Endodermal cell (in vitro differentiated cells): Measurements from ENCODE around the gene IRF4. TPM values are rescaled to one million over a fixed set of nuclear protein-coding genes. Genes with fewer than 3 reads are reported as not detected.

Experiments used
- DNase-seq: peaks from one replicate; pipeline ENCODE4 v3.0.0-alpha.2; 2017
- H3K27ac ChIP-seq: 2 replicates; pipeline ENCODE4 v1.5.1; 2013; ENCODE audit warnings: mild to moderate bottlenecking, low read depth, low read length, moderate library complexity
- H3K27me3 ChIP-seq: 2 replicates; pipeline ENCODE4 v1.6.1; 2013; ENCODE audit warnings: mild to moderate bottlenecking, low read length, moderate library complexity; ENCODE audit not compliant: insufficient read depth, control insufficient read depth, poor library complexity, severe bottlenecking
- H3K36me3 ChIP-seq: 2 replicates; pipeline ENCODE4 v1.7.0; 2013; ENCODE audit warnings: mild to moderate bottlenecking, low read length, moderate library complexity; ENCODE audit not compliant: control insufficient read depth, insufficient read depth
- H3K4me1 ChIP-seq: one replicate; pipeline ENCODE4 v1.7.0; 2013; ENCODE audit warnings: low read length; ENCODE audit not compliant: control insufficient read depth, insufficient read depth
- H3K4me3 ChIP-seq: 2 replicates; pipeline ENCODE4 v1.5.1; 2013; ENCODE audit warnings: mild to moderate bottlenecking, low read length, moderate library complexity
- H3K9ac ChIP-seq: 2 replicates; pipeline ENCODE4 v1.6.1; 2013; ENCODE audit warnings: mild to moderate bottlenecking, low read length, moderate library complexity; ENCODE audit not compliant: poor library complexity, severe bottlenecking; ENCODE audit errors: extremely low read depth
- H3K9me3 ChIP-seq: 2 replicates; pipeline ENCODE4 v1.6.1; 2013; ENCODE audit warnings: mild to moderate bottlenecking, low read length, moderate library complexity; ENCODE audit not compliant: control insufficient read depth
- H3K27ac Mint-ChIP-seq: 2 replicates; pipeline ENCODE4 v1.8.0; 2020; ENCODE audit warnings: mixed read lengths
- H3K27me3 Mint-ChIP-seq: 2 replicates; pipeline ENCODE4 v1.8.0; 2021; ENCODE audit warnings: mild to moderate bottlenecking, mixed read lengths; ENCODE audit not compliant: insufficient read depth
- H3K36me3 Mint-ChIP-seq: 2 replicates; pipeline ENCODE4 v1.8.0; 2020; ENCODE audit warnings: low read depth, mixed read lengths
- H3K4me1 Mint-ChIP-seq: 2 replicates; pipeline ENCODE4 v1.8.0; 2020; ENCODE audit warnings: mixed read lengths
- H3K4me3 Mint-ChIP-seq: 2 replicates; pipeline ENCODE4 v1.8.0; 2020; ENCODE audit warnings: mild to moderate bottlenecking, moderate library complexity, mixed read lengths
- H3K9me3 Mint-ChIP-seq: 2 replicates; pipeline ENCODE4 v1.8.0; 2020; ENCODE audit warnings: mild to moderate bottlenecking, mixed read lengths
- CTCF ChIP-seq: fragments of 200-600 bp; sonication (generic); conservative IDR thresholded peaks from 2 replicates; pipeline ENCODE4 v1.5.0; 2021; ENCODE audit warnings: antibody characterized with exemption, mild to moderate bottlenecking
- WGBS, 2 experiments: methylation state at CpG; one replicate each; pipeline versions ENCODE4 v1.1.5 to v1.1.7; 2013; ENCODE audit warnings: missing lambda C conversion rate in 2 of 2, mixed read lengths in 1 of 2; ENCODE audit not compliant: insufficient coverage in 1 of 2, insufficient read length in 1 of 2; 5-methylcytosine and 5-hydroxymethylcytosine counted together
- total RNA-seq, 2 donors: library from RNA; stranded (reverse); fragmentation: NEBNext Ultra II Directional in 1 of 2; extraction: Animal tissue kit (Norgen Biotek cat#: 25700) in 1 of 2; gene quantifications; 2 replicates in 1 of 2; 3 replicates in 1 of 2; pipeline ENCODE4 v1.2.1, GENCODE V29; 2021

IRF4 gene
- total RNA-seq, 2 donors from 2014 or later, result not detected

DNA sequence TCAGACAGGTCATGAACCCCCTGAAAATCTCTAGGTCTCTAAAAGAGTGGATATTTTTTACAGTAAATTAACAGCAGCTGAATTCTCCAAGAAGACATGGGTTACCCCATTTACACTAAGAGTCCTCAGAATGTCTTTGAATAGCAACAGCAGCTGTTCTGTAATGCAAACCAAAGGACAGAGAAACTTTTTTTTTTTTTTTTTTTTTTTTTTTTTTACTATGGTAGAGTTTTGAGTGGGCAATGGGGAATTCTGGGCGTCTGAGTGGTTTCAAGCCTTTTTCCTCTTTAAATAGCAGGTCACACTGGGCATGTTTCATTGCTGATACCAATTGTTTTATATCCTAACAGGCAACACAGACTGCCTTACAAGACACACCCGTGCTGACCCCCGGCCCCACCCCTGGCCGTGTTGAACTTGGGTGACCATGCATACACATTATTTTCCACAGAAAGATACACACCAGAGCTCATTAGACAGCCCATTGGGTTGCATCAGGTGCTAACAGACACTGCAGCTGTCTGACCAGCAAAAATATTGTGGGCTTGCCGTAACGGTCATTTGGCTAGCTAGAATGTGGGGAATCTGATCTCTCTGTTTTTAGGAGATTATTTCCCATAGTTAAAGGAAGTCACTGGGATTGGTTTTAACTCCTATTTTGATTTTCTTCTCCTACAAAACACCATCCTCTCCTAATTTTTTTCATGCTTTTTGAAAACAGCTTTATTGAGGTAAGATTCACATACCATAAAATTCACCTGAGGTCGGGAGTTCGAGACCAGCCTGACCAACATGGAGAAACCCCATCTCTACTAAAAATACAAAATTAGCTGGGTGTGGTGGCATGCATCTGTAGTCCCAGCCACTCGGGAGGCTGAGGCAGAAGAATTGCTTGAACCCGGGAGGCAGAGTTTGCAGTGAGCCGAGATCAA lies 26.7 kb upstream of the IRF4 start:
- Histone ChIP-seq H3K27ac (no peak overlapping the region), H3K4me1 (no peaks in the 10 kb centered on the region), H3K9ac (no peak overlapping the region), H3K9me3 (peaks cover 28% of the 10 kb centered on the region), H3K36me3 (no peaks in the 10 kb centered on the region), H3K27me3 (no peaks in the 10 kb centered on the region), H3K4me3 (no peak overlapping the region)
- Mint-ChIP-seq H3K4me1 (peaks cover 4% of the 10 kb centered on the region), H3K4me3 (no peak overlapping the region), H3K27me3 (peaks cover 3% of the 10 kb centered on the region), H3K36me3 (peaks cover 4% of the 10 kb centered on the region), H3K27ac (no peak overlapping the region), H3K9me3 (peaks cover 96% of the 10 kb centered on the region)
- 81 to 88% methylated on average over 8 to 11 of the region's 11 CpGs for WGBS, 2 experiments
- DNase-seq, result no peak
- TF ChIP-seq CTCF, result no peak

DNA sequence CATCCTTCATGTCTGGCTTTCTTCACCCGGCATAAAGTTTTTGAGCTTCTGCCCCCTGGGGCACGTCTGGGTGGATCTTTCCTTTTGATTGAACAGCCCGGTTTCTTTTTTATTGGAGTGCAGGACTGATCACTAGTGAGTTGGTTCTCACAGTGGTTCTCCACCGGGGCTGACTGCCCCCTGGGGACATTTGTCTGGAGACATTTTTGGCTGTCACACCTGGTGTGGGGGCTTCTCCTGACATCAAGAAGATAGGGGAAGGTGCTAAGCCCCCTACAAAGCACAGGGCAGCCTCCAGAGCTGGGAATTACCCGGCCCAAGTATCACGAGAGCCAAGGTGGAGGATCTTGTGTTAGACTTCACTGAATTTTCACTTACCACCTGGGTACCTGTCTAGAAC lies 25.7 kb upstream of the IRF4 start:
- WGBS, 2 experiments, result 79 to 82% methylated on average over 6 of the region's 6 CpGs
- no peak overlapping the region for H3K4me3 ChIP-seq
- Mint-ChIP-seq H3K27me3 (peaks cover 3% of the 10 kb centered on the region), H3K36me3 (peaks cover 4% of the 10 kb centered on the region), H3K4me3 (no peak overlapping the region), H3K27ac (no peak overlapping the region), H3K9me3 (peaks cover 97% of the 10 kb centered on the region), H3K4me1 (peaks cover 4% of the 10 kb centered on the region)
- H3K36me3 ChIP-seq, result no peaks in the 10 kb centered on the region
- H3K4me1 ChIP-seq, result no peaks in the 10 kb centered on the region
- H3K27ac ChIP-seq, result no peak overlapping the region
- peaks cover 33% of the 10 kb centered on the region for H3K9me3 ChIP-seq
- no peak for DNase-seq
- TF ChIP-seq CTCF, result no peak
- no peak overlapping the region for H3K9ac ChIP-seq
- no peaks in the 10 kb centered on the region for H3K27me3 ChIP-seq

- Histone ChIP-seq H3K9ac (no peak overlapping the region), H3K36me3 (no peaks in the 10 kb centered on the region), H3K4me1 (no peaks in the 10 kb centered on the region), H3K4me3 (no peak overlapping the region), H3K27ac (no peak overlapping the region), H3K27me3 (no peaks in the 10 kb centered on the region), H3K9me3 (peaks cover 32% of the 10 kb centered on the region)
- DNase-seq, result no peak
- WGBS, 2 experiments, result 90 to 91% methylated on average over 14 to 19 of the region's 19 CpGs
- Mint-ChIP-seq H3K9me3 (peaks cover 89% of the 10 kb centered on the region), H3K27ac (no peak overlapping the region), H3K36me3 (peaks cover 4% of the 10 kb centered on the region), H3K4me3 (no peak overlapping the region), H3K27me3 (peaks cover 3% of the 10 kb centered on the region), H3K4me1 (peaks cover 4% of the 10 kb centered on the region)
- no peak for TF ChIP-seq CTCF
Measured at GRCh38 chr6:366389-367297, 24.9 kb upstream of the IRF4 start.
